GM19240 (cell line): ENCODE data around the gene TTC7B.

ENCODE experiments used
- DNase-seq: peaks from one replicate; pipeline ENCODE4 v3.0.0; 2011; ENCODE audit warnings: low spot score; ENCODE audit not compliant: insufficient read length

Gene TTC7B

DNA sequence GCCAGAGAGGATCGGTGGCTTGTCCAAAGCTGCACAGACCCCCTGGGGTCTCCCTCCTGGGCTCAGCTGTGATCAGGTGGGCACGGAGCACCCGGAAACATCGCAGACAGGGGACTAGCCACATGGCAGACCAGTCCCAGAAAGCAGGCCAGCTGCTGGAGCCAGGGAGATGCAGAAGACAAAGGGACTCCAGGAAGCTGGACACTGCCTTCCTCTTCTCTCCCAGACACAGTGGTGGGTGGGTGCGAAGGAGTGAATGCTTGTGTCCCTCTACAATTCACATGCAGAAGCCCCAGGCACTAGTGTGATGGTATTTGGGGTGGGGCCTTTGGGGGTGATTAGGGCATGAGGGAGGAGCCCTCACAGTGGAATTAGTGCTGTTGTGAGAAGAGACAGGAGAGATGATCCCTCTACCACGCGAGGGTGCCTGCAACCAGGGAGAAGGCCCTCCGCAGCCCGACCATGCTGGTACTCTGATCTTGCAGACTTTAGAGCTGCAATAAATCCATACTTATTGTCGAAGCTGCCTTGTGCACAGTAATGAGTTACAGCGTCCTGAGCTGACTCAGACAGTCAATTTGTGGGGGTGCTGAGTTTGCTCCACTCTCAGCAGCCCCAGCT lies 324.2 kb downstream of the TTC7B start:
- no peak for DNase-seq

DNA sequence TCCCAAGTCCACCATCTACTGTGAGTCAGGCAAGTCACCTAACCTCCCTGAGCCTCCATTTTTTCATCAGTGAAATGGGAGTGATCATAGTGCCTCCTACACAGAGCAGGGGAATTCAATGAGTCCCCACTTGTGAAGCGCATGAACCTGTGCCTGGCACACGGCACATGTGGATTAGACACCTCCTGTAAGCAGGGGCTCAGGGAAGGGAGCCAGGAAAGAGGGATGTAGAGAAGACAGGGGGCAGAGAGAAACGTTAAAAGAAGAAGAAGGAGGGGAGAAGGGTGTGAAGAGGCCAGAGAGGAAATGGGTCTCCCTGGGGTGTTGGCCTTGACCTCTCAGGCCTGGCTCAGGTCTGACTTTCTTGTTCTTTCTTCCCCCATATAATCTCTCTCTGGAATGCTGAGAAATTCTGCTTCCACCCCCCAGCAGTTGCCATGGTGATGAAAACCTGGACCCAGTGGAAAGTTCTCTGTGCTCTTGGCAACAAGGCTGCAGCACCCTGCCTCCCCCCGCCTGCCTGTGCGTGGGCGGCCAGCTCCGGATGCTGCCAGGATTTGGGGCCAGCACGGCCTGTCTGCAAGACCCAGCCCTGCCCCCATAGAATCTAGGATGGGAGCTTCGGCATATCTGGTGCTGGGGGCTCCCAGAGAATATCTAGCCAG lies 324.9 kb downstream of the TTC7B start:
- DNase-seq: no peak

DNA sequence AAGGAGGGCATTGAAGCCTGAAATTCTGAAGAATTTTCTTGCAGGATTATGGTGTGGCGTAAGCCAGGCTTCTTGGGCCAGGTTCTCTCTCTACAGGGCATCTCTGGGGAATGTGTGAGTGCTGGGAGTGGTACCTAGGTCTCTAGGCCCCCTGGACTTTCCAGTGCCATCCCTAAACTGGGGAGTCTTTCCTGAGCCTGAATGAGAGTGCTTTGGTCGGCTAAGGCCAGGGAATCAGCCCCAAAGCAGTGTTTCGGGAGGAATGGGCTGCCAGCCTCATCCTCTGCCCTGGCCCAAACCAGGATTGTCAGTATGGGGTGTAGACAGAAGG lies 325.5 kb downstream of the TTC7B start:
- no peak for DNase-seq

DNA sequence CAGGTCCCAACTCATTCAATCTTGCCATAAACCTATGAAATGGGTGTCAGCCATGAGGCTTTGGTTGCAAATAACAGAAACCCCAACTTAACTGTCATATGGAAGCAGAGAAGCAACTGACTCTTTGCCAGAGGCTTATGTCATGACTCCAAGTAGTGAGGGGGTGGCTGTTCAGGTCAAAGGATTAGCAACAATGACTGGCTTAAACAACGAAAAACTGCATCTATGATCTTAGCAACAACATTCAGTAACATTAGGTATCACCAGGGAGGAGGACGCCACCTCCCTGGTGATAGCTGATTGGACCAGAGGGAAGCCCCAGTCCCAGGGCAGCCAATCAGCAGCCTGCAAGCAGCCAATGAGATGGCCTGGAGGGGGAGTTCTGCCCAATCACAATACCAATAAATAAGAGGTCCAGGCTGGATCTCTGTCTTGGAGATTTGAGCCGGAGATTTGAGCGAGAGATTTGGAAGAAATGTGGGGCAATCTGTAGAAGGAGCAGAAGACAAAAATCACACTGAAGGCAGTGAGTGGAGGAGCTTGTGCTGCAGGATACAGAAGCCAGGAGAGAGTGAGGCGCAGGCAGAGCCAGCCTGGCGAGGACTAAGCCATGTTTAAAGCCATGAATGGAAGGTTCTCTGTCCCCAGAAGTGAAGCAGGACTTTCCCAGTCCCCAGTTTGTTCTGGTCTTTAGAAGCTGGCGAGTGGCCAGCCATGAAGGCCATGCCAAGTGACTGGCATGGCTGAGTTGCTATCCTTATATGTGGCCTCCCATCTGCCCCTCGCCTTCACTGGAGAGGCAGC lies 326.1 kb downstream of the TTC7B start:
- no peak for DNase-seq

DNA sequence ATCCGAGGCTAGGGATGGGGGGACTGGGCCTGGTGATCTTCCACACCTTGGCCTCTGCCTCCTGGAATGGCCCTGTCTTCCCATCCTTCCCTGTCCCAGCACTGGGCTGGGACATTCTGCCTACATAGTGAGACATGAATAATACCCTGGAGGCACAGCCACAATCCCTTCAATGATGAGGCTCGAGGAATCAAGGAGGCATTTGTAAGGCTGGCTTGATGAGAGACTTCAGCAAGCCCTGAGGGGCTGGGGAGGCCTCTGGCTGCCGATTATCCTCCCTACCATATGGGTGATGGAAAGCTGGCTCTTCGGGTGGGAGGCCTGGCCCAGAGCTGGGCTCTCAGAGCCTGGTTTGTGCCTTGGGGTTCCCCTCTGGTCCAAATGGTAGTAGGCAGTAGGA lies 326.9 kb downstream of the TTC7B start:
- no peak for DNase-seq

DNA sequence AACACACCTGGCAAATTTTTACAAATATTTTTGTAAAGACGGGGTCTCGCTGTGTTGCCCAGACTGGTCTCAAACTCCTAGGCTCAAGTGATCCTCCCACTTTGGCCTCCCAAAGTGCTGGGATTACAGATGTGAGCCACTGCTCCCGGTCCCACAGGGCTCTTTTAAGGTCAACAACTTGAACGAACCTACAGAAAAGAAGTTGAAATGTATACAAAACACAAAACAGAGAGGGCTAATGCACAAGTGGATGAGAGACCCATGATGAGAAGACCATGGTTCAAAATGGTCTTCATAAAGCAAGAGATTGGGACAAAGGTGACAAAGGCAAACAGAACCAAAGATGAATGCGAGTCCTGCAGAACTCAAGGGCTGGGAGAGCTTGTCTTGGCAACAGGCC lies 328.0 kb downstream of the TTC7B start:
- DNase-seq: no peak

DNA sequence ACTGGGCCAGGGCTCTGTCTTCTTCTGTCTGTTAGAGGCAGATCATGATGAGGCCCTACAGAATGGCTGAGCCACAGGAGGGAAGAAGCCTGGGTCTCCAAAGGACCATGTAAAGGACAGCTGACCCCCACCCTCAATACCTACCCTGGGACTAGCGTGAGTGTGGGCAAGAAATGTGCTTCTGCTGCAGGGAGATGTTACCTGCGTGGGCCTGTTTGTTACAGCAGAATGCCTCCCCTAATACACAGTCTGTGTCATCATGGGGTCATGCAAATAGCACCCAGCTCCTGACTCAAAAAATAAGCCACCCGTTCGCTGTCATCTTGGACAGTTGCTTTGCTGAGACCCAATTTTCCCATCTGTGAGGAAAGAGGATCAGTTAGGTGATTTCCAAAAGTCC lies 328.8 kb downstream of the TTC7B start:
- DNase-seq: no peak

DNA sequence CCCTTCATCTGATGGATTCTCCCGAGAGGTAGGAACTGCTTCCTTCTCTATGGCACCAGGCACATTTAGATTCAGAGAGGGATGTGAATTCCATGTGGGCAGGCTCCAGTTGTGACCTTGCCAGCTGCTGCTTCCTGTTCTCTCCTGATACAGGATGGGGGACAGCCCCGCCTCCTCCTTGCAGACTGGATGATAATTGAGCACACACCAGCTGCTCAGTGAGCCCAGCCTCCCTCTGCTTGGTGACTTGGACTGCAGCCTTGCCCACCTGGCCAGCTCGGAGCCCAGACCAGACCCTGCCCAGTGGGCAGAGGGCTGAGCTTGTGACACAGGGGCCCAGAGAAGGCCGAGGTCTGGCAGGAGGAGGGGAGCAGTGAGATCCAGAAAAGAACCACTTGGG lies 329.2 kb downstream of the TTC7B start:
- DNase-seq: no peak

DNA sequence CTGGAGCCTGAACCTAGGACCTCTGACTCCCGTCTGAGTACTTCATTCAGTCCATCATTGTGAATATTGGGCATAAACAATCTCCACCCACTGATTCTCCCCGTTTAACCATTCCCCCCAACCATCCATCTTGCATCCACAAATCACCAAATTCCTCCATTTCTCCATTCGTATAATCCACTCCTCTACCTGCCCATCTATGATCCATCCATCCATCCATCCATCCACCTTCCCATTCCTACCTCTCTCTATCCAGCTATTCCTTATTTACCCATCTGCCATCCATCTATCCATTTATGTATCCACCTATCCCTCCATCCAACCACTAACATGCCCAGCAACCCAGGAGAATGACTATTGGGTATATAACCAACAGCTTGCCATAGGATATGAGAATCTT lies 331.9 kb downstream of the TTC7B start:
- no peak for DNase-seq

DNA sequence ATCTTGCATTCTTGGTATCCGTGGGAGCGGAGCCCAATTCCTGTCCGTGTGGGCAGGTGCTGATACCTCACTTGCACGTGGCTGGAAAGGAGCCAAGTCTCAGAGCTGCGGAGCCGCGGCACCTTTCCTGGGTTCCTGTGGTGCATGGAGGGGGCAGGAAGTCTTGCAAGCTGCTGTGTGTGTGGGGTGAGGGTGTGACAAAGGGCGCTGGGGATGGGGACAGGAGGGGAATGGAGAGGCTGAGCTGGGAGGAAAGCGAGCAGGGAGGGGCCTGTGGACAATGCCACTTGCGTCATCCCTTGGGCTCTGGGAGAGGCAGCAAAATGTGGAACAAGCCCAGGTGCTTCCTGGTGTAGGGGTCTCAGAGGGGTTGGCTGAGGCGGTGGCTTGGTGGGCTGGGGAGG lies 332.7 kb downstream of the TTC7B start:
- no peak for DNase-seq

DNA sequence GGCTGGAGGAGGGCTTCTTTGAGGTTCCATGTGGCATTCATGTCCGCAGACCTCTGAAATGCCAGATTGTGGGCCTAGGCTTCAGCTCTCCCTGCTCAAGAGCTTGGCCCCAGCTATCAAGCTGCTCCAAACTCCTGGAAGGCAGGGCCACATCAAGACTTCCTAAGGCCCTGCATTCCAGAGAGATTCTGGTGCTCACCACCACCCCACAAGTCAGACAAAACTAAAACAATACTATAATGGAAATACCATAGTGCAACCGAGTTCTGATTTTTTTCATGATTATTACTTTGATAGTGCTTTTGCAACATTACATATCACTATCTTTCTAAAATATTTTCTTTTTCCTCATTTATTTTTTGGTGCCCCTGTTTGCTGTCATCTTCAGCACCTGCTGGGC lies 333.1 kb downstream of the TTC7B start:
- no peak for DNase-seq

DNA sequence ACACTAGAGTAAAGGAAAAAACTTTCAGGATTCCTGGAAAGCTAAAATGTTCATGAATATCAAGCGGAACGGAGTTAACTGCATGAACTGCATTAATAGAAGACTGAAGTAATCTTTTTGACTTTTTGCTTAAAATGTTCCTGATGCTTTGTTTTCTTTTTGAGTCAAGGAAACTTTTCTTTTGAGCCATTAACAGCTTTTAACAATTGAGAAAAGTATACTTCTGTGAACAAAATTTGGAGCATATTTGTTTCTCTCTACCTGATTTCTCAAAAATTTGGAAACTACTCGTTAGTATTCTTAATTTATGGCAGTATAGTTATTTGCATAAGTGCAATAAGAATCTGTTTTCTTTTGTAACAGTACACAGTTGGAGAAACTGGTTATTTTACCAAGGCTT lies 340.9 kb downstream of the TTC7B start:
- no peak for DNase-seq
